GM12873 (cell line): Measurements from ENCODE around the gene SEMA5B.

Experiments
- TF ChIP-seq, protein P1 (sequence below): IDR thresholded peaks from 2 replicates; pipeline ENCODE4 v1.5.1; 2012; ENCODE audit warnings: low read depth, mild to moderate bottlenecking, moderate library complexity, low read length, control low read depth; ENCODE audit not compliant: insufficient read depth; ENCODE audit errors: missing control alignments

Gene SEMA5B

DNA sequence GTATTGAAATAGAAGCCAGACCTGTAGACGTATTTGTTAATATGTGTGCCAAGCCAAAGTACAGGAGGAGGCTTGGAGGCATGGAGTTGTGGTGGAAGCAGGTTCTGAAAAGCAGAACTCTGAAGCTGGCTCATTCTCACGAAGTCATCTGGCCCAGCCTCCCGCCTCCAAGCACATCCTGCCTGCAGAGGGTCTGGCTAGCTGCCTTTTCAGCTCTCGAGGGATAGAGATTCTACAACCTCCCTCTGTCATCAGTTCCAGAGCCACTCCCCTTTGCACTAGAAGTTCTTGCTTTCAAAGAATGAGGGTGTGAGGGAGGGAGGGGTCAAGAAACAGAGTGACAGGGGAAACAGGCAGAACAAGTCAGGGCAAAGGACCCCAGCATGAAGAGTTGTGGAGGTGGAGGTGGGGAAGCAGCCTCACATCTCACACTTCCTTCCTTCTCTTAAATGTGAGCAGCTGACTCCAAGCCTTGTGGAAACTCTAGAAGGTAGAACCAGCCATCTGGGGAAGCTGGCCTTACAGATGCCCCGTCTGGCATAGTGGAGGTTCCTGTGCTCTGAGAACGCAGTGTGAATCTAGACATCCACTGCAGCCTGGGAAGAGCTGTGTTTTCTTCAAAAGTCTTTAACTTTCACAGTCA is 137.4 kb downstream of the SEMA5B start:
- TF ChIP-seq, protein P1, sequence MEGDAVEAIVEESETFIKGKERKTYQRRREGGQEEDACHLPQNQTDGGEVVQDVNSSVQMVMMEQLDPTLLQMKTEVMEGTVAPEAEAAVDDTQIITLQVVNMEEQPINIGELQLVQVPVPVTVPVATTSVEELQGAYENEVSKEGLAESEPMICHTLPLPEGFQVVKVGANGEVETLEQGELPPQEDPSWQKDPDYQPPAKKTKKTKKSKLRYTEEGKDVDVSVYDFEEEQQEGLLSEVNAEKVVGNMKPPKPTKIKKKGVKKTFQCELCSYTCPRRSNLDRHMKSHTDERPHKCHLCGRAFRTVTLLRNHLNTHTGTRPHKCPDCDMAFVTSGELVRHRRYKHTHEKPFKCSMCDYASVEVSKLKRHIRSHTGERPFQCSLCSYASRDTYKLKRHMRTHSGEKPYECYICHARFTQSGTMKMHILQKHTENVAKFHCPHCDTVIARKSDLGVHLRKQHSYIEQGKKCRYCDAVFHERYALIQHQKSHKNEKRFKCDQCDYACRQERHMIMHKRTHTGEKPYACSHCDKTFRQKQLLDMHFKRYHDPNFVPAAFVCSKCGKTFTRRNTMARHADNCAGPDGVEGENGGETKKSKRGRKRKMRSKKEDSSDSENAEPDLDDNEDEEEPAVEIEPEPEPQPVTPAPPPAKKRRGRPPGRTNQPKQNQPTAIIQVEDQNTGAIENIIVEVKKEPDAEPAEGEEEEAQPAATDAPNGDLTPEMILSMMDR: no peak

DNA sequence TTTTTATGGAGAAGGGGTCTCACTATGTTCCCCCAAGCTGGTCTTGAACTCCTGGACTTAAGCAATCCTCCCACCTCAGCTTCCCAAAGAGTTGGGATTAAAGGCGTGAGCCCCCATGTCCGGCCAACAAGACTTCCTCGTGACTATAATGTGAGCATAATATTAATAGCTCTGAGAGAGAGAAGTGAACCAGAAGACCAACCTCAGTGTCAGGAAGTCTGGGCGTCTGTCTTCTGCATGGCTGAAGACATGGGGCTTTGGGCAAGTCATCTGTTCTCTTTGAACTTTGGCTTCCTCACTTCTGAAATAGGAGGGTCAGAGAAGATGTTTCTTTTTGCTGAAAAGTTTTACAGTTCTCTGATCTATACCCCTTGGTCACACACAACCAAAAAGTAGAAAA is 140.6 kb downstream of the SEMA5B start:
- TF ChIP-seq, protein P1: no peak

DNA sequence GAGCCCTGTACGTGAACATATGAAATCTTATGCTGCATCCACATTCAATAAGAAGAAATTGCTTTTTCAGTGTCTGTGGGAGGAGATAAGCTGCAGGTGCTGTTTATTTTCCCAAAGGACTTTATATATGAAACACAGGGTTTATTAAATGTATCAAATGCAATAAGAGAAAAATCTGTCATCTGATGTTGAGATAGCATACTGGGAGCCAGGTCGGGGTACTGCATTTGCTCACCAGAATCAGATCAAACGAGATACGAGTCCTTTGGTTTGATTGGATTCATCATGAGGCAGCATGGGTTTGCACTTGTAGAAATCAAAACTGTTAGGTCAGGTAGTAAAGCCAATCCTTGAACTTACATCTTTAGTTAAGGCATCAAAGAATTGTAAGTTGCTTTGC is 141.3 kb downstream of the SEMA5B start:
- TF ChIP-seq, protein P1: no peak

DNA sequence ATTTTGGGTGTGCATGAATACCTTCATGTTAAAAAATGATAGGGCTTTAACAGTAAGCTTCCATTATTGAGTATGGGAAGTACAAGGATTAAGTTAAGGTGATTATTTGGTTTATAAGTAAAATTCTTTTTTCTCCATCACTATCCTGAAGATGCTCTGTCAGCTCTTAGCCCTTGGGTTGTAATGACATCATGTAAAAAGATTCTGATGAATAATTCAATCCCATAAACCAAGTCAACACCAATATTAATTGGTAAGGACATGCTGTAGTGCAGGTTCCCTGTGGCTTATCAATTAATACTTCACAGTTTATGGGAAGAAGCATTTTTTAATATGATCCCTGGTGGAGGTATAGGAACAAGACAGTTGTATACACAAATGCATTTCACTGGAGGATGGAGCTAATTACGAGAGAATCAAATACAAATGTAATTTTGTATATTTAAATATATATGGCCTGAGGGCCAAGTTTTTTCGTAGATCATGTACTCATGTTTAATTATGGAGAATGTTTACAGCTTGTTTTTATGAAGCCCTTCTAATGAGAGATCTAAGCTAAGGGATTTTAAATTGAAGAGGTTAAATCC is 145.1 kb downstream of the SEMA5B start:
- TF ChIP-seq, protein P1: no peak

DNA sequence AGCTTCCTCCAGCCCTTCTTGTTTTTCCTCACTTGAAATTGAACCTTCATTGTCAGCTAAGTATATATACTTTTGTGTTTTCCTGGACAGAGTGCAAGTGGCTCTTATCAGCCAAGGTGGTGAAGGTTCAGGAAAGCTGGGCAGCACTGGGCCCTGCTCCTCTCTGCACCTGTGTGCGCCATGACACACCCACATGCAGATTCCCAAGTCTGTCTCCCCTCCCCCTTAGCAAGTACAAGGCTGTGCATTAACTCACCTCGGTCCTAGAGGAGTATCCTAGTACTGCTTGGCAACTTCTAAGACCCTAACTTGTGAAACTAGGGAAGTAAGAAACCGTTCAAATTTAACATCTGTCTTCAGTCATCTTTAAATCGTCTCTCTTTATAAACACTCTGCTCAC is 146.9 kb downstream of the SEMA5B start:
- TF ChIP-seq, protein P1: no peak

DNA sequence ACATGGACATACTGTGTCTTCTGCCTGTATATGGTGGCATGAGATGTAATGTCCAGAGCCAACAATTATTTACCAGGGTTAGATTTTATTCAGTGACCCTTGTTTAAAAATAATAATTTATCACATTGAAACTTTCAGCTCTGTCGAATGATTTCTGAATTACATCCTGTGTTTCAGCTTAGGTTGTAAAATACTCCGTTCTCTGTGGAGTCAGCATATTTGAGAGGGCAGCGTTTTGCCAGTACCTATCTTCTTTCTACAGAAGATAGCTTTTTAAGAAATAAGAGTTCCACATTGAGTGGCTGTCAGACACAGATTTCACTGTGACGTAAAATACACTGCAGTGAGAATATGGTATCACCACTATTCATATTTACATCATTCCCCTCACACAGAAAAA is 147.4 kb downstream of the SEMA5B start:
- TF ChIP-seq, protein P1: no peak

DNA sequence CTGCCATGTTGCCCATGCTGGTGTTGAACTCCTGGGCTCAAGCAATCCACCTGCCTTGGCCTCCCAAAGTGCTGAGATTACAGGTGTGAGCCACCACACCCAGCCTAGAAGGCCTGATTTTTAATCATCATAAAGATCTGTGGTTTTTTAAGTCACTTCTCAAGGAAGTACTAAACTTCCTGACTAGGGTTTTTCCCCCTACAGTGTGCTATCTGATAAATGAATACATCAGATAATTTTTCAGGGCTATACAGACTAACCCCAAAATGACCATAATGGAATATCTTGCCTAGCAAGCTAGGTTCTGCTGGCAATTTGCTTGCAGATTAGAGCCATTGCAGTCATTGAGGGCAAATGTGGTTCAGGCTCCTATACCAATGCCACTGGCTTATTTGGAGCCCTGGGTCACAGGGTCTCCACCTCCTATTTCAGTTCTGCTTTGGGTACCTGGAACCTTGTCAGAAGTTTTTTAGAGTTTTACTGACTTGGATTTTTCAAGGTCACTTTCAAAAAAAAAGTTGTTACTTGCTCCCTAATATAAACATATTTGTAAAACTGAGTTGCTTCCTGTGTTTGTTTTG is 151.9 kb downstream of the SEMA5B start:
- TF ChIP-seq, protein P1: no peak
